GM18499 (cell line): Measurements from ENCODE around the gene PKDREJ.

Experiments
- ATAC-seq: cut with Tn5 transposase; IDR thresholded peaks from one replicate; pipeline ENCODE4 v1.9.1; 2021; ENCODE audit warnings: moderate number of reproducible peaks; ENCODE audit not compliant: insufficient read depth, unreplicated experiment

PKDREJ gene

GRCh38 chr22:46289244-46289891 is 26.2 kb upstream of the PKDREJ start:
- no peak for ATAC-seq

GRCh38 chr22:46288846-46289243 is 25.7 kb upstream of the PKDREJ start:
- ATAC-seq = no peak

GRCh38 chr22:46287873-46288751 is 25.0 kb upstream of the PKDREJ start:
- no peak for ATAC-seq

- ATAC-seq = no peak
Observed at GRCh38 chr22:46286941-46287872, 24.1 kb upstream of the PKDREJ start.

- no peak for ATAC-seq
Observed at GRCh38 chr22:46286006-46286405, 22.9 kb upstream of the PKDREJ start.

GRCh38 chr22:46281866-46282678 is 18.9 kb upstream of the PKDREJ start:
- no peak for ATAC-seq

- ATAC-seq = no peak
Observed at GRCh38 chr22:46280999-46281623, 18.0 kb upstream of the PKDREJ start.

- ATAC-seq = no peak
Observed at GRCh38 chr22:46280063-46280817, 17.1 kb upstream of the PKDREJ start.

- no peak for ATAC-seq
Observed at GRCh38 chr22:46278656-46279645, 15.8 kb upstream of the PKDREJ start.

GRCh38 chr22:46276563-46276962 is 13.4 kb upstream of the PKDREJ start:
- ATAC-seq = no peak

GRCh38 chr22:46275455-46276122 is 12.4 kb upstream of the PKDREJ start:
- no peak for ATAC-seq

GRCh38 chr22:46274381-46274780 is 11.2 kb upstream of the PKDREJ start:
- no peak for ATAC-seq

- ATAC-seq = no peak
Observed at GRCh38 chr22:46273432-46274148, 10.4 kb upstream of the PKDREJ start.

- no peak for ATAC-seq
Observed at GRCh38 chr22:46272762-46273431, 9.8 kb upstream of the PKDREJ start.

- ATAC-seq = no peak
Observed at GRCh38 chr22:46272196-46272595, 9.1 kb upstream of the PKDREJ start.

- ATAC-seq = no peak
Observed at GRCh38 chr22:46269564-46269963, 6.4 kb upstream of the PKDREJ start.
